Cardiac septum (tissue), 1 donor: ENCODE data around the gene JKAMP. TPM values are rescaled to one million over a fixed set of nuclear protein-coding genes. Genes with fewer than 3 reads are reported as not detected.

ENCODE experiments used
- DNase-seq: peaks from one replicate; pipeline ENCODE4 v3.0.0-alpha.2; 2020; ENCODE audit warnings: low spot score
- intact Hi-C: fragments of 100-400 bp; cut with DNase I; formaldehyde crosslinking; loops from one replicate; pipeline ENCODE4 v1.14.0; 2022
- total RNA-seq: library from RNA; stranded (reverse); fragmentation: NEBNext Ultra II Directional; extraction: Animal tissue kit (Norgen Biotek cat#: 25700); gene quantifications from one replicate; pipeline ENCODE4 v1.2.1, GENCODE V29; 2021
- donor health status: DM: no; HTN: no; CAD: no.

The JKAMP gene
- total RNA-seq, 1 donor from 2014 or later, result 21.1 TPM

DNA sequence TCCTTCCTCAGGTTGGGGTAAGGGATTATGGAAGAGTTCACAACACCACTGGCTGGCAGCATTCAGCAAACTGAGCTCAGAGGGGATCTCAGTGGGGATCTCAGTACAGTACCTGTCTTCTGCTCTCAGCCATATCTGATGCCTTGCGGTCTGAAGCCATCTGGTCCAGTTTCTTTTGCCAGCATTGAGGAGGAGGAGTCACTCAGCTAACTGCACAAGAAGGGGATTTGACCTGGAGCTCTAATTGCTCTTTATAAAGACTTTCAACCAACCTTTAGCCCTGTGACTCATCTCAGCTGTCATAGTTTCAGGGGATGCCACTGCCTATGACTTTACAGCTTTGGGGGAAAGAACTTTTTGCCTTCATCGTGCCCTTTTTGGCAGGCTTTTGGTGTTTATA lies 44.9 kb downstream of the JKAMP start:
- DNase-seq, result no peak

GRCh38 chr14:59530349-59530748 lies 46.0 kb downstream of the JKAMP start:
- no peak for DNase-seq
- intact Hi-C loops, result no loop called here

More for the DNA sequence above, 44.9 kb downstream of the JKAMP start:
- intact Hi-C loops, result no loop called here

GRCh38 chr14:59532419-59532818 lies 48.1 kb downstream of the JKAMP start:
- DNase-seq, result no peak
- intact Hi-C loops, result no loop called here

DNA sequence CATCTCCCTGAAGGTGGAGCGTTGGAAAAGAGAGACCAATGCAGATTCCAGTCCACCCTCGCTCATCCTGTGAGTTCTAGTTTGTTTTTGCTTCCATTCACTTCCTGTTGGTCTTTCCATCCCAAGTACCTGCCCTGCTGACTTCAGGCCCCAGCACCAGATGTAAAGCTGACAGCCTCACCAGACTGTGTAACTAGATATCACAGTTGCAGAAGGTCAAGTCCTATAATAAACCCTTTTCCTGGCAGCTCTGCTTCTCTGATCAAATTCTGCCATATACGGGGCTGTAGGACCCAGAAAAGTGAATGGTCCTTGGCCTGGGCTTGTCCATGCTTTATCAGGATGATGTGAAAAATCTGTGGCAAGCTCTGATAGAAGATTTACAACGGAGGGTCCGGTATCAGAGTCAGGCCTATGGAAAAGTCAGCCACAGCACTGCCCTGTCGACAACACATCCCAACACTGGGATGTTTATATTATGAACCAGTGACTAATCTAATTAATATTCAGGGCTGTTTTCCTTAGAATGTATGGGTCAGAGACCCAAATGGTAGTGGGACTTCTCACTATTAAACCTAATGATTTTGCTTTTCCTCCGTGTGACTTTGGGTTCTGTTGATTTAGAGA lies 50.2 kb downstream of the JKAMP start:
- DNase-seq, result no peak
- intact Hi-C loops, result no loop called here

- intact Hi-C loops, result no loop called here
- no peak for DNase-seq
Measured at GRCh38 chr14:59537476-59537875, 53.2 kb downstream of the JKAMP start.

DNA sequence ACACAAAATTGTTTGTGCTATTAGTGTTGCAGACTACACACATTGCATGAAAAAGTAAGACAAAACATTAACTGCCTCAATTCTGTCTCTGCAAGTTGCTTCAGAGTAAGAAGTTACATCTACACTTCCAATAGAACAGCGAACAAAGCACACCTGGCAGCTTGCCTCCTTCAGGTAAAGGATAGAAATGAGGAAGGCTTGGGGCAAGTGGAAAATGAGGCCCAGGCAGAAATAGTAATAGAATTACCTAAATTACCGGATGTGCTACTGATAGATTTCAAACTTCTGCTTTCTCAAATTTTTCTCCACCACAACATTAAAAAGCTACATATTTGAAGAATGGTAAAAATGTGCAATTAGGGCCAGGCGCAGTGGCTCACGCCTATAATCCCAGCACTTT lies 54.6 kb downstream of the JKAMP start:
- intact Hi-C loops, result no loop called here

GRCh38 chr14:59540852-59541251 lies 56.5 kb downstream of the JKAMP start:
- intact Hi-C loops, result no loop called here
- DNase-seq, result no peak

More for the DNA sequence above, 54.6 kb downstream of the JKAMP start:
- DNase-seq, result no peak

- intact Hi-C loops, result no loop called here
- DNase-seq, result no peak
Measured at GRCh38 chr14:59541731-59542130, 57.4 kb downstream of the JKAMP start.

- intact Hi-C loops, result no loop called here
- no peak for DNase-seq
Measured at GRCh38 chr14:59543873-59544272, 59.6 kb downstream of the JKAMP start.

DNA sequence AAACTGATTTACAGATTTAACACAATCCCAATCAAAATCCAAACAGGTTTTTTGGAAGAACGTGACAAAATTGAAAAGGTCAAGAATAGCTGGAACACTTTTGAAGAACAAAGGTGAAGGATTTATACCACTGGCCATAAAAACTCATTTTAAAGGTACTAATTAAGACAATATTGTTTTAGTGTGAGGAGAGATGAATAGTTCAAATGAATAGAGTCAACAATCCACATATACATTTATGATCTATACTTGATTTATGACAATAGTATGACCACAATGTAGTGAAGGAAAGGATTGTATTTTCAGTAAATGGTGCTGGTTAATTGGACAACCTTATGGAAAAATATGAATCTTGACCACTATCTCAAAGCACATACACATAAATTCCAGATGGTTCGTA lies 63.0 kb downstream of the JKAMP start:
- intact Hi-C loops, result no loop called here
- no peak for DNase-seq

Other genes starting within 250 kb of the JKAMP start
- gene GPR135, start 19.1 kb upstream of the JKAMP start, total RNA-seq, result 3.2 TPM
- gene L3HYPDH, start 109 bp upstream of the JKAMP start, total RNA-seq, result 20.3 TPM
- not detected for gene CCDC175, start 92.3 kb downstream of the JKAMP start, total RNA-seq